HepG2 (cell line): ENCODE results near the gene ATP6V1D. TPM values are rescaled to one million over a fixed set of nuclear protein-coding genes. Genes with fewer than 3 reads are reported as not detected.

ENCODE experiments used
- ATAC-seq: fragments of 200-7000 bp; cut with Tn5 transposase; 3 replicates; pipeline ENCODE4 v1.9.1; 2020; ENCODE audit warnings: mild to moderate bottlenecking, moderate library complexity
- BruUV-seq: library from RNA; stranded (reverse); fragments of 400-500 nt; replicated peaks from 2 replicates; lab custom pipeline; 2021; lab: Mats Ljungman, UMichigan
- CTCF ChIA-PET: fragments of 300-600 bp; formaldehyde crosslinking; extraction: SDS; loops from one replicate; lab custom pipeline; 2021; ENCODE audit warnings: low total read pairs, inconsistent platforms, low intra/inter-chr PET ratio; lab: Yijun Ruan, JAX
- POLR2A ChIA-PET: fragments of 350-600 bp; sonication (Branson Sonifier 250); formaldehyde crosslinking; loops from one replicate; lab custom pipeline; 2020; ENCODE audit warnings: antibody characterized with exemption, inconsistent platforms; lab: Yijun Ruan, JAX
- DNase-seq: peaks from one replicate; pipeline ENCODE4 v3.0.0-alpha.2; 2015; ENCODE audit warnings: low spot score
- FAIRE-seq: peaks from 3 replicates; lab custom pipeline; 2011; peaks lifted over from hg19 to GRCh38; lab: Jason Lieb, UNC
- H2AFZ ChIP-seq: one replicate; pipeline ENCODE4 v1.6.1; 2011; ENCODE audit warnings: low read length, inconsistent platforms
- H3K27ac ChIP-seq: fragments of 300-600 bp; 3 replicates; pipeline ENCODE4 v1.8.0; 2011; ENCODE audit warnings: mixed run types, mild to moderate bottlenecking, mixed read lengths, low read length, inconsistent platforms; ENCODE audit not compliant: insufficient read depth; ENCODE audit errors: extremely low read length
- H3K27me3 ChIP-seq, 2 experiments: fragments of 200-600 bp in 1 of 2; 2 replicates in 1 of 2; 3 replicates in 1 of 2; pipeline versions ENCODE4 v1.6.0 to v1.8.0; 2011; ENCODE audit warnings: low read length in 2 of 2, mild to moderate bottlenecking in 2 of 2, moderate library complexity in 2 of 2, inconsistent platforms in 1 of 2; ENCODE audit not compliant: insufficient read depth in 2 of 2, control insufficient read depth in 1 of 2
- H3K36me3 ChIP-seq, 2 experiments: fragments of 200-600 bp in 1 of 2; replicated peaks in 1 of 2; 2 replicates in 1 of 2; 3 replicates in 1 of 2; pipeline versions ENCODE4 v1.5.1 to v1.8.0; 2011; ENCODE audit warnings: low read length in 2 of 2, inconsistent platforms in 1 of 2; ENCODE audit not compliant: insufficient read depth in 2 of 2, control insufficient read depth in 1 of 2
- H3K4me1 ChIP-seq: 2 replicates; pipeline ENCODE4 v1.5.1; 2012; ENCODE audit warnings: low read length, inconsistent platforms; ENCODE audit not compliant: insufficient read depth
- H3K4me2 ChIP-seq: 2 replicates; pipeline ENCODE4 v1.6.0; 2011; ENCODE audit warnings: low read depth, low read length, inconsistent platforms
- H3K4me3 ChIP-seq, 3 experiments: fragments of 200-600 bp in 1 of 3; sonication (generic), shearing (Covaris generic) in 1 of 3; replicated peaks in 1 of 3; 2 replicates each; pipeline ENCODE4 v1.5.1; 2011 to 2016; ENCODE audit warnings: low read length in 3 of 3, inconsistent platforms in 2 of 3, low read depth in 2 of 3, mild to moderate bottlenecking in 2 of 3, control low read depth in 1 of 3, mixed read lengths in 1 of 3; ENCODE audit not compliant: insufficient read depth in 1 of 3
- H3K79me2 ChIP-seq: one replicate; pipeline ENCODE4 v1.6.1; 2011; ENCODE audit warnings: low read length, inconsistent platforms; ENCODE audit not compliant: insufficient read depth
- H3K9ac ChIP-seq: 2 replicates; pipeline ENCODE4 v1.6.0; 2011; ENCODE audit warnings: mild to moderate bottlenecking, low read depth, low read length, inconsistent platforms; ENCODE audit not compliant: insufficient read depth
- H3K9me3 ChIP-seq: 2 replicates; pipeline ENCODE4 v1.5.1; 2012; ENCODE audit warnings: mild to moderate bottlenecking, low read length
- H4K20me1 ChIP-seq: 2 replicates; pipeline ENCODE4 v1.6.0; 2011; ENCODE audit warnings: inconsistent platforms, mild to moderate bottlenecking, low read length, moderate library complexity; ENCODE audit not compliant: insufficient read depth
- CC2D1A ChIP-seq: sonication (generic); formaldehyde crosslinking; IDR thresholded peaks from 2 replicates; pipeline ENCODE4 v1.8.1; 2023; ENCODE audit warnings: mild to moderate bottlenecking, missing genetic modification reagents
- DMTF1 ChIP-seq: sonication (generic); formaldehyde crosslinking; IDR thresholded peaks from 2 replicates; pipeline ENCODE4 v1.4.0; 2020; ENCODE audit warnings: mild to moderate bottlenecking, missing genetic modification reagents
- DR1 ChIP-seq: sonication (generic); formaldehyde crosslinking; IDR thresholded peaks from 2 replicates; pipeline ENCODE4 v1.8.0; 2021; ENCODE audit warnings: mild to moderate bottlenecking, missing genetic modification reagents, inconsistent platforms
- JUNB ChIP-seq: sonication (generic); formaldehyde crosslinking; IDR thresholded peaks from 2 replicates; pipeline ENCODE4 v1.8.0; 2022; ENCODE audit warnings: missing genetic modification reagents, mild to moderate bottlenecking, borderline replicate concordance
- KAT7 ChIP-seq: IDR thresholded peaks from 2 replicates; pipeline ENCODE4 v1.6.1; 2018; ENCODE audit warnings: borderline replicate concordance, missing compliant biosample characterization
- MATR3 ChIP-seq: sonication (generic); formaldehyde crosslinking; IDR thresholded peaks from 2 replicates; pipeline ENCODE4 v1.4.0; 2020; ENCODE audit warnings: missing genetic modification reagents
- MBD4 ChIP-seq: IDR thresholded peaks from 2 replicates; pipeline ENCODE4 v1.6.1; 2012; ENCODE audit warnings: low read length, inconsistent platforms, borderline replicate concordance
- TBL1XR1 ChIP-seq: fragments of 150-350 bp; IDR thresholded peaks from 2 replicates; pipeline ENCODE4 v1.6.1; 2014; ENCODE audit warnings: borderline replicate concordance, low read length; ENCODE audit not compliant: partially characterized antibody
- TCF12 ChIP-seq, 2 experiments: fragments of 450-650 bp in 1 of 2; sonication (generic) in 1 of 2; formaldehyde crosslinking in 1 of 2; IDR thresholded peaks; 2 replicates each; pipeline versions ENCODE4 v1.6.1 to v1.8.0; 2017 to 2022; ENCODE audit warnings: antibody characterized with exemption in 1 of 2, mild to moderate bottlenecking in 1 of 2, missing genetic modification reagents in 1 of 2, moderate library complexity in 1 of 2
- ZFP36L2 ChIP-seq: sonication (generic); formaldehyde crosslinking; IDR thresholded peaks from 2 replicates; pipeline ENCODE4 v1.4.0; 2020; ENCODE audit warnings: missing genetic modification reagents
- ZNF225 ChIP-seq: sonication (generic); formaldehyde crosslinking; IDR thresholded peaks from 2 replicates; pipeline ENCODE4 v1.4.0; 2020; ENCODE audit warnings: mild to moderate bottlenecking, missing genetic modification reagents
- ZNF234 ChIP-seq: sonication (generic); formaldehyde crosslinking; conservative IDR thresholded peaks from 2 replicates; pipeline ENCODE4 v1.5.1; 2020; ENCODE audit warnings: mild to moderate bottlenecking, missing genetic modification reagents
- ZNF253 ChIP-seq: sonication (generic); formaldehyde crosslinking; IDR thresholded peaks from 2 replicates; pipeline ENCODE4 v1.8.0; 2022; ENCODE audit warnings: mild to moderate bottlenecking, missing genetic modification reagents, borderline replicate concordance
- ZNF337 ChIP-seq: sonication (generic); formaldehyde crosslinking; IDR thresholded peaks from 2 replicates; pipeline ENCODE4 v1.5.1; 2020; ENCODE audit warnings: missing genetic modification reagents, low read depth, mild to moderate bottlenecking, borderline replicate concordance
- WGBS: methylation state at CpG from one replicate; pipeline ENCODE4 v1.1.6; 2017; ENCODE audit warnings: low lambda C conversion rate; 5-methylcytosine and 5-hydroxymethylcytosine counted together
- in situ Hi-C: cut with HindIII; loops from 2 replicates; pipeline ENCODE4 v1.10.0; 2017; ENCODE audit warnings: low pct_unique_long_range_greater_than_20kb; ENCODE audit not compliant: extremely low pct_ligation_motif_present
- intact Hi-C: fragments of 100-400 bp; cut with micrococcal nuclease; formaldehyde crosslinking; loops from one replicate; pipeline ENCODE4 v1.10.0; 2022; ENCODE audit not compliant: unreplicated experiment
- polyA plus RNA-seq, 8 experiments: library from polyadenylated mRNA; depleted of rRNA in 3 of 8; stranded (reverse) in 7 of 8; unstranded in 1 of 8; fragments of >200 nt; fragmentation: Illumina TruSeq in 4 of 8; extraction: Trizol in 4 of 8; gene quantifications; 2 replicates each; pipeline versions ENCODE4 v1.2.1 to v1.2.3, GENCODE V29; 2011 to 2016; ENCODE audit warnings: low read depth in 4 of 8, missing spikeins in 1 of 8, mixed read lengths in 1 of 8; ENCODE audit not compliant: insufficient read depth in 1 of 8
- total RNA-seq, 5 experiments: library from RNA; depleted of rRNA; stranded (reverse); fragments of >200 nt; fragmentation: Illumina TruSeq; extraction: Trizol; gene quantifications; 2 replicates each; pipeline ENCODE4 v1.2.3, GENCODE V29; 2016; ENCODE audit warnings: low read depth in 1 of 5
- TF ChIP-seq, protein P1 (sequence below): IDR thresholded peaks from 2 replicates; pipeline ENCODE4 v1.6.1; 2018; ENCODE audit warnings: missing genetic modification reagents, mild to moderate bottlenecking, missing compliant biosample characterization
- TF ChIP-seq, protein P2 (sequence below): sonication (generic); formaldehyde crosslinking; IDR thresholded peaks from 2 replicates; pipeline ENCODE4 v1.4.0; 2020; ENCODE audit warnings: missing genetic modification reagents
- TF ChIP-seq, protein P3 (sequence below): sonication (generic); formaldehyde crosslinking; IDR thresholded peaks from 2 replicates; pipeline ENCODE4 v1.4.0; 2020; ENCODE audit warnings: missing genetic modification reagents

Gene ATP6V1D
- total and polyA plus RNA-seq, 2 of the 13 experiments (the other 11 are each of a cell fraction or from before 2014, with no cell fraction given): 16.8 to 53.9 TPM

DNA sequence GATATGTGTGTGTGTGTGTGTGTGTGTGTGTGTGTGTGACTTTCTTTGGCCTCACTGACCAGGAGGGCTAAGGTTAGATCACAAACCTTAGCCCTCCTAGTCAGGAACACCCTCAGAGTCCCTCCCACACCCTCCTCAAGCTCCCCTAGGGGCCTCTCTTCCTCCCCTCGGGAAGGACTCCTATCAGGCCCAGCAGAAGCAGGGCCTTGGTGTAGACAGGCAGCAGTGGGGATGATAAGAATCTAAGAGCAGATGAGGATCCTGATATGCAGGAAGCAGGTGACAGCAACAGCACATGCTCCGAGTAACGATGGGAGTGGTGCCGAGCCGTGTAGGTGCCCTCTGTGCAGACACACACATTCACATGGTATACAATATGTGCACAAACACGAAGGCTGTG is 31.7 kb upstream of the ATP6V1D start:
- Histone ChIP-seq H3K9me3 (no peaks in the 10 kb centered on the region), H3K9ac (no peak overlapping the region), H3K27me3 (no peaks in the 10 kb centered on the region; a peak in 1 of 5 replicates), H3K4me1 (peaks cover 52% of the 10 kb centered on the region), H3K27ac (no peak overlapping the region), H2AFZ (no peak overlapping the region), H3K79me2 (no peaks in the 10 kb centered on the region), H3K4me2 (peak overlapping the region; percentile 63), H3K36me3 (no peaks in the 10 kb centered on the region), H3K4me3 (peak overlapping the region in 1 of 3 experiments; percentile 4; a peak in 1 of 6 replicates), H4K20me1 (no peaks in the 10 kb centered on the region)
- in situ Hi-C loops: no loop called here
- ChIA-PET POLR2A (no interaction called here), CTCF (no interaction called here)
- no TSS peak for BruUV-seq
- FAIRE-seq: no peak
- peak; percentile 4; the same call in 2 of the 3 replicates for ATAC-seq
- no peak for DNase-seq
- 15% methylated on average over 6 of the region's 6 CpGs for WGBS
- intact Hi-C loops: no loop called here
- no peak for TF ChIP-seq JUNB
- TF ChIP-seq DMTF1 (CRISPR knock-in tag): no peak
- TF ChIP-seq TCF12 (IDR thresholded peaks at IDR 0.05): no peak
- TF ChIP-seq TCF12 (CRISPR knock-in tag; IDR thresholded peaks at IDR 0.05): no peak
- TF ChIP-seq DR1 (CRISPR knock-in tag): no peak
- TF ChIP-seq, protein P1, sequence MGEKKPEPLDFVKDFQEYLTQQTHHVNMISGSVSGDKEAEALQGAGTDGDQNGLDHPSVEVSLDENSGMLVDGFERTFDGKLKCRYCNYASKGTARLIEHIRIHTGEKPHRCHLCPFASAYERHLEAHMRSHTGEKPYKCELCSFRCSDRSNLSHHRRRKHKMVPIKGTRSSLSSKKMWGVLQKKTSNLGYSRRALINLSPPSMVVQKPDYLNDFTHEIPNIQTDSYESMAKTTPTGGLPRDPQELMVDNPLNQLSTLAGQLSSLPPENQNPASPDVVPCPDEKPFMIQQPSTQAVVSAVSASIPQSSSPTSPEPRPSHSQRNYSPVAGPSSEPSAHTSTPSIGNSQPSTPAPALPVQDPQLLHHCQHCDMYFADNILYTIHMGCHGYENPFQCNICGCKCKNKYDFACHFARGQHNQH: no peak
- TF ChIP-seq, protein P2, sequence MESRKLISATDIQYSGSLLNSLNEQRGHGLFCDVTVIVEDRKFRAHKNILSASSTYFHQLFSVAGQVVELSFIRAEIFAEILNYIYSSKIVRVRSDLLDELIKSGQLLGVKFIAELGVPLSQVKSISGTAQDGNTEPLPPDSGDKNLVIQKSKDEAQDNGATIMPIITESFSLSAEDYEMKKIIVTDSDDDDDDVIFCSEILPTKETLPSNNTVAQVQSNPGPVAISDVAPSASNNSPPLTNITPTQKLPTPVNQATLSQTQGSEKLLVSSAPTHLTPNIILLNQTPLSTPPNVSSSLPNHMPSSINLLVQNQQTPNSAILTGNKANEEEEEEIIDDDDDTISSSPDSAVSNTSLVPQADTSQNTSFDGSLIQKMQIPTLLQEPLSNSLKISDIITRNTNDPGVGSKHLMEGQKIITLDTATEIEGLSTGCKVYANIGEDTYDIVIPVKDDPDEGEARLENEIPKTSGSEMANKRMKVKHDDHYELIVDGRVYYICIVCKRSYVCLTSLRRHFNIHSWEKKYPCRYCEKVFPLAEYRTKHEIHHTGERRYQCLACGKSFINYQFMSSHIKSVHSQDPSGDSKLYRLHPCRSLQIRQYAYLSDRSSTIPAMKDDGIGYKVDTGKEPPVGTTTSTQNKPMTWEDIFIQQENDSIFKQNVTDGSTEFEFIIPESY (CRISPR knock-in tag): no peak
- TF ChIP-seq ZFP36L2: no peak
- TF ChIP-seq ZNF225 (CRISPR knock-in tag): no peak
- TF ChIP-seq, protein P3, sequence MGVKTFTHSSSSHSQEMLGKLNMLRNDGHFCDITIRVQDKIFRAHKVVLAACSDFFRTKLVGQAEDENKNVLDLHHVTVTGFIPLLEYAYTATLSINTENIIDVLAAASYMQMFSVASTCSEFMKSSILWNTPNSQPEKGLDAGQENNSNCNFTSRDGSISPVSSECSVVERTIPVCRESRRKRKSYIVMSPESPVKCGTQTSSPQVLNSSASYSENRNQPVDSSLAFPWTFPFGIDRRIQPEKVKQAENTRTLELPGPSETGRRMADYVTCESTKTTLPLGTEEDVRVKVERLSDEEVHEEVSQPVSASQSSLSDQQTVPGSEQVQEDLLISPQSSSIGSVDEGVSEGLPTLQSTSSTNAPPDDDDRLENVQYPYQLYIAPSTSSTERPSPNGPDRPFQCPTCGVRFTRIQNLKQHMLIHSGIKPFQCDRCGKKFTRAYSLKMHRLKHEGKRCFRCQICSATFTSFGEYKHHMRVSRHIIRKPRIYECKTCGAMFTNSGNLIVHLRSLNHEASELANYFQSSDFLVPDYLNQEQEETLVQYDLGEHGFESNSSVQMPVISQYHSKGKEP (CRISPR knock-in tag): no peak
- TF ChIP-seq TBL1XR1: no peak
- TF ChIP-seq CC2D1A (CRISPR knock-in tag): no peak
- no peak for TF ChIP-seq ZNF337 (CRISPR knock-in tag)
- no peak for TF ChIP-seq KAT7 (CRISPR knock-in tag)
- TF ChIP-seq ZNF253 (CRISPR knock-in tag): no peak
- no peak for TF ChIP-seq MATR3 (CRISPR knock-in tag)
- no peak for TF ChIP-seq ZNF234 (CRISPR knock-in tag)
- TF ChIP-seq MBD4: no peak
